Measurements from ENCODE around the gene DENND2C. TPM values are rescaled to one million over a fixed set of nuclear protein-coding genes. Genes with fewer than 3 reads are reported as not detected.

DENND2C gene
- total RNA-seq, 1 donor, result 4.8 TPM

DNA sequence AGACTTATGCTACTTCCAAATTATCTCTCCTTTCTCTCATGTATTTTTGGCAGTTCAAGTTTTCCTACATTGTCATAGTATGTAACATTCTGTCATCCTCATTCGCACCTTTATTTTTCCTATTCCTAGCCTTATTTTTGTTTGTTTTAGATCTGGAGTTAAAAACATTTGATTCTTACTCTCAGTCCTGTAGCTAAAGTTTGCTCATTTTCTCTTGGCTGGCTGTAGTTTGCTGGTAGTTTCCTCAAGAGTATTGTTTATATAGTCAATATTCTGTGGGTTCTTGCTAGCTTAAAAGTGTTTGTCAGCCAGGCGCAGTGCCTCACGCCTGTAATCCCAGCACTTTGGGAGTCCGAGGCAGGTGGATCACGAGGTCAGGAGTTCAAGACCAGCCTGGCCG is 129.0 kb downstream of the DENND2C start:
- no peak for DNase-seq (ENCODE audit: low read depth)
- no peak overlapping the region for H3K4me3 ChIP-seq (ENCODE audit: low read depth, low read length)
- no peak for TF ChIP-seq CTCF (IDR thresholded peaks at IDR 0.05; ENCODE audit: insufficient read depth, low read length)

- TF ChIP-seq CTCF (IDR thresholded peaks at IDR 0.05; ENCODE audit: insufficient read depth, low read length), result no peak
- DNase-seq (ENCODE audit: low read depth), result no peak
Measured at GRCh38 chr1:114540272-114540671, 129.6 kb downstream of the DENND2C start.

GRCh38 chr1:114536043-114536442 is 133.8 kb downstream of the DENND2C start:
- H3K4me3 ChIP-seq (ENCODE audit: low read depth, low read length), result no peak overlapping the region
- no peak for DNase-seq (ENCODE audit: low read depth)
- no peak for TF ChIP-seq CTCF (IDR thresholded peaks at IDR 0.05; ENCODE audit: insufficient read depth, low read length)

More at GRCh38 chr1:114540272-114540671, 129.6 kb downstream of the DENND2C start:
- no peak overlapping the region for H3K4me3 ChIP-seq (ENCODE audit: low read depth, low read length)

DNA sequence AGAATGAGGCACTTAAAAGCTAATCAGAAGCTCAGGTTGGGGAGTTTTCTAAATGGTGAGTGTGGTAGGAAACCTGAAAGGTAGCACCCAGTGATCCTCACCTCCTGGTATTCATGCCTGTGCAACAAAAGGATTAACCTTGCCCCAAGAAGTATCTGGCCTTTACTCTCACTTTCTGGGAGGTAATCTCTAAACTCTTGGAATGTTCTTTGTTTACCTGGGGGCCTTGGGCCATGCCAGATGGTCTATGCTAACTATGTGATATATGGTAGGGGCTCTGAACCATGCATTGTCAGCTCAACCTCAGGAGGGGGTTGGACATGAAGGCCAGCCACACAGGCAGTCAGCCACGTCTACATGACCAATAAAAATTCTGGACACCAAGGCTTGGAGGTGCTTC is 134.4 kb downstream of the DENND2C start:
- DNase-seq (ENCODE audit: low read depth), result no peak
- H3K4me3 ChIP-seq (ENCODE audit: low read depth, low read length), result no peak overlapping the region
- no peak for TF ChIP-seq CTCF (IDR thresholded peaks at IDR 0.05; ENCODE audit: insufficient read depth, low read length)

Small RNA genes lying within 50 kb of the gene (small RNA-seq; reads per million reads assigned to genes)
- gene RN7SL432P, result not detected

Other genes with a start within 250 kb of the DENND2C start
- 37.4 and 37.5 TPM in 2 replicates for gene TRIM33, start 158.8 kb downstream of the DENND2C start, total RNA-seq (ENCODE audit: low replicate concordance)
- 35.0 and 52.5 TPM in 2 replicates for gene BCAS2, start 88.4 kb downstream of the DENND2C start, total RNA-seq (ENCODE audit: low replicate concordance)
- not detected in 2 replicates for gene AMPD1, start 25.5 kb upstream of the DENND2C start, total RNA-seq (ENCODE audit: low replicate concordance)
- 27.1 and 80.1 TPM in 2 replicates for gene NRAS, start 46.7 kb upstream of the DENND2C start, total RNA-seq (ENCODE audit: low replicate concordance)
- 670 and 845 TPM in 2 replicates for gene CSDE1, start 87.9 kb upstream of the DENND2C start, total RNA-seq (ENCODE audit: low replicate concordance)
- gene SIKE1, start 110.6 kb upstream of the DENND2C start, total RNA-seq (ENCODE audit: low replicate concordance), result 37.4 and 57.4 TPM in 2 replicates
- not detected in 2 replicates for gene SYCP1, start 184.8 kb upstream of the DENND2C start, total RNA-seq (ENCODE audit: low replicate concordance)